Measurements from ENCODE around the gene CDS2. TPM values are rescaled to one million over a fixed set of nuclear protein-coding genes. Genes with fewer than 3 reads are reported as not detected.

The CDS2 gene
- total and polyA plus RNA-seq, 10 of the 15 experiments (the other 5 are each of a cell fraction or from before 2014, with no cell fraction given), result 11.5 to 94.7 (median 23.1) TPM

DNA sequence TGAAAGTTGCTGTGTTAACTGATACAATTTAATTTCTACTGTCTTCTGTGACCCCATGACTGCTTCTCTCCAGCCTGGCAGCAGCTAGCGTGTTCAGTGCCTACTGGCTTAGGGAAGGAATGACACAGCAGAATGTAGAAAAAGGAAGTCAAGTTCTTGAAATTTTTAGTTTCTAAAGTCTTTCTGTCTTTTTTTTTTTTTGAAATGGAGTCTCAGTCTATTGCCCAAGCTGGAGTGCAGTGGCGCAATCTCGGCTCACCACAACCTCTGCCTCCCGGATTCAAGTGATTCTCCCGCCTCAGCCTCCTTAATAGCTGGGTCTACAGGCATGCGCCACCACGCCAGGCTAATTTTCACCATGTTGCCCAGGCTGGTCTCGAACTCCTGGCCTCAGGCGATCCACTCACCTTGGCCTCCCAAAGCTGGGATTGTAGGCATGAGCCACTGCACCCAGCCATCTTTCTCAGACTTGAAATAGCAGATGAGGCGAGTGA is 46.4 kb upstream of the CDS2 start (continued):
- TF ChIP-seq ZNF384 (IDR thresholded peaks at IDR 0.05; ENCODE audit: borderline replicate concordance, low read depth, low read length) (peak; percentile 63; the same call in 1 of the 2 replicates), TCF7 (IDR thresholded peaks at IDR 0.05; ENCODE audit: borderline replicate concordance) (no peak), SMC3 (IDR thresholded peaks at IDR 0.05; ENCODE audit: borderline replicate concordance, low read length) (no peak), RAD51 (IDR thresholded peaks at IDR 0.05) (peak; percentile 58; the same call in 1 of the 2 replicates), NRF1 (conservative IDR thresholded peaks at IDR 0.05; ENCODE audit: low read depth, low read length) (no peak), FOXM1 (IDR thresholded peaks at IDR 0.05; ENCODE audit: low read depth, low read length) (peak; percentile 20; the same call in 1 of the 2 replicates), CREB1 (IDR thresholded peaks at IDR 0.05; ENCODE audit: low read depth) (no peak), BHLHE40 (IDR thresholded peaks at IDR 0.05; ENCODE audit: borderline replicate concordance in 1 of 2, low read depth in 2 of 2, low read length in 1 of 2) (peak in 1 of 2 experiments; percentile 21; a peak in 1 of 4 replicates), POLR2AphosphoS2 (IDR thresholded peaks at IDR 0.05; ENCODE audit: low read depth, low read length) (no peak), POU2F2 (IDR thresholded peaks at IDR 0.05; ENCODE audit: borderline replicate concordance, low read depth, low read length) (0 out of 3 replicates have a peak, but pooled peaks have one; percentile 31), CBFB (IDR thresholded peaks at IDR 0.05; ENCODE audit: low read depth) (no peak), EZH2 (IDR thresholded peaks at IDR 0.05; ENCODE audit: borderline replicate concordance, control insufficient read depth, low read depth, low read length) (no peak), MEF2A (IDR thresholded peaks at IDR 0.05; ENCODE audit: insufficient read depth, low read depth, low read length) (no peak), SMAD5 (IDR thresholded peaks at IDR 0.05; ENCODE audit: low read depth) (no peak)
- TF ChIP-seq, protein P1, sequence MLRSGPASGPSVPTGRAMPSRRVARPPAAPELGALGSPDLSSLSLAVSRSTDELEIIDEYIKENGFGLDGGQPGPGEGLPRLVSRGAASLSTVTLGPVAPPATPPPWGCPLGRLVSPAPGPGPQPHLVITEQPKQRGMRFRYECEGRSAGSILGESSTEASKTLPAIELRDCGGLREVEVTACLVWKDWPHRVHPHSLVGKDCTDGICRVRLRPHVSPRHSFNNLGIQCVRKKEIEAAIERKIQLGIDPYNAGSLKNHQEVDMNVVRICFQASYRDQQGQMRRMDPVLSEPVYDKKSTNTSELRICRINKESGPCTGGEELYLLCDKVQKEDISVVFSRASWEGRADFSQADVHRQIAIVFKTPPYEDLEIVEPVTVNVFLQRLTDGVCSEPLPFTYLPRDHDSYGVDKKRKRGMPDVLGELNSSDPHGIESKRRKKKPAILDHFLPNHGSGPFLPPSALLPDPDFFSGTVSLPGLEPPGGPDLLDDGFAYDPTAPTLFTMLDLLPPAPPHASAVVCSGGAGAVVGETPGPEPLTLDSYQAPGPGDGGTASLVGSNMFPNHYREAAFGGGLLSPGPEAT (IDR thresholded peaks at IDR 0.05; ENCODE audit: low read depth), result peak; percentile 73
- TF ChIP-seq, protein P2, sequence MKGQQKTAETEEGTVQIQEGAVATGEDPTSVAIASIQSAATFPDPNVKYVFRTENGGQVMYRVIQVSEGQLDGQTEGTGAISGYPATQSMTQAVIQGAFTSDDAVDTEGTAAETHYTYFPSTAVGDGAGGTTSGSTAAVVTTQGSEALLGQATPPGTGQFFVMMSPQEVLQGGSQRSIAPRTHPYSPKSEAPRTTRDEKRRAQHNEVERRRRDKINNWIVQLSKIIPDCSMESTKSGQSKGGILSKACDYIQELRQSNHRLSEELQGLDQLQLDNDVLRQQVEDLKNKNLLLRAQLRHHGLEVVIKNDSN (IDR thresholded peaks at IDR 0.05; ENCODE audit: borderline replicate concordance, extremely low read length, insufficient read depth, low read depth, low read length), result no peak
- TF ChIP-seq, protein P3, sequence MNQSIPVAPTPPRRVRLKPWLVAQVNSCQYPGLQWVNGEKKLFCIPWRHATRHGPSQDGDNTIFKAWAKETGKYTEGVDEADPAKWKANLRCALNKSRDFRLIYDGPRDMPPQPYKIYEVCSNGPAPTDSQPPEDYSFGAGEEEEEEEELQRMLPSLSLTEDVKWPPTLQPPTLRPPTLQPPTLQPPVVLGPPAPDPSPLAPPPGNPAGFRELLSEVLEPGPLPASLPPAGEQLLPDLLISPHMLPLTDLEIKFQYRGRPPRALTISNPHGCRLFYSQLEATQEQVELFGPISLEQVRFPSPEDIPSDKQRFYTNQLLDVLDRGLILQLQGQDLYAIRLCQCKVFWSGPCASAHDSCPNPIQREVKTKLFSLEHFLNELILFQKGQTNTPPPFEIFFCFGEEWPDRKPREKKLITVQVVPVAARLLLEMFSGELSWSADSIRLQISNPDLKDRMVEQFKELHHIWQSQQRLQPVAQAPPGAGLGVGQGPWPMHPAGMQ (IDR thresholded peaks at IDR 0.05; ENCODE audit: borderline replicate concordance), result no peak
- TF ChIP-seq, protein P4, sequence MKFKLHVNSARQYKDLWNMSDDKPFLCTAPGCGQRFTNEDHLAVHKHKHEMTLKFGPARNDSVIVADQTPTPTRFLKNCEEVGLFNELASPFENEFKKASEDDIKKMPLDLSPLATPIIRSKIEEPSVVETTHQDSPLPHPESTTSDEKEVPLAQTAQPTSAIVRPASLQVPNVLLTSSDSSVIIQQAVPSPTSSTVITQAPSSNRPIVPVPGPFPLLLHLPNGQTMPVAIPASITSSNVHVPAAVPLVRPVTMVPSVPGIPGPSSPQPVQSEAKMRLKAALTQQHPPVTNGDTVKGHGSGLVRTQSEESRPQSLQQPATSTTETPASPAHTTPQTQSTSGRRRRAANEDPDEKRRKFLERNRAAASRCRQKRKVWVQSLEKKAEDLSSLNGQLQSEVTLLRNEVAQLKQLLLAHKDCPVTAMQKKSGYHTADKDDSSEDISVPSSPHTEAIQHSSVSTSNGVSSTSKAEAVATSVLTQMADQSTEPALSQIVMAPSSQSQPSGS (IDR thresholded peaks at IDR 0.05; ENCODE audit: low read length), result no peak
- TF ChIP-seq, protein P5, sequence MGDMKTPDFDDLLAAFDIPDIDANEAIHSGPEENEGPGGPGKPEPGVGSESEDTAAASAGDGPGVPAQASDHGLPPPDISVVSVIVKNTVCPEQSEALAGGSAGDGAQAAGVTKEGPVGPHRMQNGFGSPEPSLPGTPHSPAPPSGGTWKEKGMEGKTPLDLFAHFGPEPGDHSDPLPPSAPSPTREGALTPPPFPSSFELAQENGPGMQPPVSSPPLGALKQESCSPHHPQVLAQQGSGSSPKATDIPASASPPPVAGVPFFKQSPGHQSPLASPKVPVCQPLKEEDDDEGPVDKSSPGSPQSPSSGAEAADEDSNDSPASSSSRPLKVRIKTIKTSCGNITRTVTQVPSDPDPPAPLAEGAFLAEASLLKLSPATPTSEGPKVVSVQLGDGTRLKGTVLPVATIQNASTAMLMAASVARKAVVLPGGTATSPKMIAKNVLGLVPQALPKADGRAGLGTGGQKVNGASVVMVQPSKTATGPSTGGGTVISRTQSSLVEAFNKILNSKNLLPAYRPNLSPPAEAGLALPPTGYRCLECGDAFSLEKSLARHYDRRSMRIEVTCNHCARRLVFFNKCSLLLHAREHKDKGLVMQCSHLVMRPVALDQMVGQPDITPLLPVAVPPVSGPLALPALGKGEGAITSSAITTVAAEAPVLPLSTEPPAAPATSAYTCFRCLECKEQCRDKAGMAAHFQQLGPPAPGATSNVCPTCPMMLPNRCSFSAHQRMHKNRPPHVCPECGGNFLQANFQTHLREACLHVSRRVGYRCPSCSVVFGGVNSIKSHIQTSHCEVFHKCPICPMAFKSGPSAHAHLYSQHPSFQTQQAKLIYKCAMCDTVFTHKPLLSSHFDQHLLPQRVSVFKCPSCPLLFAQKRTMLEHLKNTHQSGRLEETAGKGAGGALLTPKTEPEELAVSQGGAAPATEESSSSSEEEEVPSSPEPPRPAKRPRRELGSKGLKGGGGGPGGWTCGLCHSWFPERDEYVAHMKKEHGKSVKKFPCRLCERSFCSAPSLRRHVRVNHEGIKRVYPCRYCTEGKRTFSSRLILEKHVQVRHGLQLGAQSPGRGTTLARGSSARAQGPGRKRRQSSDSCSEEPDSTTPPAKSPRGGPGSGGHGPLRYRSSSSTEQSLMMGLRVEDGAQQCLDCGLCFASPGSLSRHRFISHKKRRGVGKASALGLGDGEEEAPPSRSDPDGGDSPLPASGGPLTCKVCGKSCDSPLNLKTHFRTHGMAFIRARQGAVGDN (IDR thresholded peaks at IDR 0.05), result peak; percentile 88; the same call in 1 of the 2 replicates

All from GM12878 (cell line).